NK-92 (cell line): ENCODE results near the gene PDK2.

Experiments used
- DNase-seq: peaks from one replicate; lab custom pipeline; 2025; ENCODE audit not compliant: unreplicated experiment; lab: John Stamatoyannopoulos, UW

Gene PDK2

GRCh38 chr17:50078430-50078829 lies 16.7 kb upstream of the PDK2 start:
- no peak for DNase-seq

GRCh38 chr17:50079334-50080095 lies 15.6 kb upstream of the PDK2 start:
- no peak for DNase-seq

- no peak for DNase-seq
Observed at GRCh38 chr17:50080096-50080480, 15.1 kb upstream of the PDK2 start.

GRCh38 chr17:50080827-50081226 lies 14.3 kb upstream of the PDK2 start:
- no peak for DNase-seq

- no peak for DNase-seq
Observed at GRCh38 chr17:50081757-50082156, 13.4 kb upstream of the PDK2 start.

- no peak for DNase-seq
Observed at GRCh38 chr17:50087246-50087911, 7.8 kb upstream of the PDK2 start.

GRCh38 chr17:50087912-50088405 lies 7.2 kb upstream of the PDK2 start:
- no peak for DNase-seq

- no peak for DNase-seq
Observed at GRCh38 chr17:50088952-50089825, 6.0 kb upstream of the PDK2 start.

GRCh38 chr17:50090071-50090470 lies 5.1 kb upstream of the PDK2 start:
- DNase-seq, result no peak

GRCh38 chr17:50090971-50091917 lies 3.9 kb upstream of the PDK2 start:
- DNase-seq, result no peak

GRCh38 chr17:50091918-50092285 lies 3.2 kb upstream of the PDK2 start:
- DNase-seq, result no peak

GRCh38 chr17:50093246-50093645 lies 1.9 kb upstream of the PDK2 start:
- DNase-seq, result no peak

- DNase-seq, result no peak
Observed at GRCh38 chr17:50093807-50094206, 1.3 kb upstream of the PDK2 start.

- DNase-seq, result peak; percentile 20
Observed at GRCh38 chr17:50094243-50094752, 853 bp upstream of the PDK2 start.

- no peak for DNase-seq
Observed at GRCh38 chr17:50095626-50096037, 481 bp downstream of the PDK2 start.

GRCh38 chr17:50096092-50096491 lies 941 bp downstream of the PDK2 start:
- no peak for DNase-seq

- DNase-seq, result no peak
Observed at GRCh38 chr17:50096758-50097157, 1.6 kb downstream of the PDK2 start.

- no peak for DNase-seq
Observed at GRCh38 chr17:50097455-50097854, 2.3 kb downstream of the PDK2 start.

GRCh38 chr17:50097926-50098325 lies 2.8 kb downstream of the PDK2 start:
- no peak for DNase-seq

- no peak for DNase-seq
Observed at GRCh38 chr17:50098583-50098982, 3.4 kb downstream of the PDK2 start.
